Measurements from ENCODE around the gene MAVS.

- TF ChIP-seq POLR2A (IDR thresholded peaks at IDR 0.05) (no peak), CTCF (IDR thresholded peaks at IDR 0.05) (no peak)
Observed at GRCh38 chr20:3798373-3798768, 48.3 kb upstream of the MAVS start.

Data from testis (tissue), 2 donors.